NK-92 treated with Interleukin-12 subunit alpha and Interleukin-12 subunit beta, amount 100 ng/mL, for 24 hours (cell line): ENCODE measurements around the gene FBXW5.

ENCODE experiments used
- DNase-seq: peaks from one replicate; lab custom pipeline; 2025; lab: John Stamatoyannopoulos, UW

The FBXW5 gene

GRCh38 chr9:136977649-136978072 is 33.1 kb upstream of the FBXW5 start:
- DNase-seq = no peak

- no peak for DNase-seq
Measured at GRCh38 chr9:136977223-136977622, 32.7 kb upstream of the FBXW5 start, which contains the start of gene PTGDS. PTGDS (plus strand) TSS chr9:136977504; CDS start chr9:136977579, 75 bp downstream.

GRCh38 chr9:136975644-136976043 is 31.1 kb upstream of the FBXW5 start:
- DNase-seq = no peak

GRCh38 chr9:136974817-136975535 is 30.4 kb upstream of the FBXW5 start:
- no peak for DNase-seq

GRCh38 chr9:136973618-136974617 is 29.4 kb upstream of the FBXW5 start:
- no peak for DNase-seq

- DNase-seq = no peak
Measured at GRCh38 chr9:136972743-136973142, 28.2 kb upstream of the FBXW5 start.

- DNase-seq = no peak
Measured at GRCh38 chr9:136972335-136972734, 27.8 kb upstream of the FBXW5 start.

GRCh38 chr9:136971746-136972145 is 27.2 kb upstream of the FBXW5 start:
- DNase-seq = no peak

GRCh38 chr9:136970361-136970760 is 25.8 kb upstream of the FBXW5 start:
- DNase-seq = no peak

- DNase-seq = no peak
Measured at GRCh38 chr9:136969774-136970173, 25.2 kb upstream of the FBXW5 start.

- DNase-seq = no peak
Measured at GRCh38 chr9:136969150-136969549, 24.6 kb upstream of the FBXW5 start.

- DNase-seq = no peak
Measured at GRCh38 chr9:136968333-136969127, 24.0 kb upstream of the FBXW5 start.

GRCh38 chr9:136965771-136966484 is 21.4 kb upstream of the FBXW5 start:
- no peak for DNase-seq

GRCh38 chr9:136964833-136965422 is 20.4 kb upstream of the FBXW5 start:
- no peak for DNase-seq

- no peak for DNase-seq
Measured at GRCh38 chr9:136964171-136964689, 19.7 kb upstream of the FBXW5 start.

GRCh38 chr9:136963751-136964150 is 19.2 kb upstream of the FBXW5 start:
- DNase-seq = no peak

GRCh38 chr9:136963341-136963740 is 18.8 kb upstream of the FBXW5 start:
- no peak for DNase-seq

GRCh38 chr9:136962701-136963248 is 18.2 kb upstream of the FBXW5 start:
- no peak for DNase-seq

- no peak for DNase-seq
Measured at GRCh38 chr9:136962163-136962562, 17.6 kb upstream of the FBXW5 start.

GRCh38 chr9:136961279-136962065 is 16.9 kb upstream of the FBXW5 start:
- DNase-seq = no peak
